H7 (cell line): Measurements from ENCODE around the gene MICA. TPM values are rescaled to one million over a fixed set of nuclear protein-coding genes. Genes with fewer than 3 reads are reported as not detected.

Experiments used
- DNase-seq: peaks from one replicate; pipeline ENCODE4 v3.0.0; 2012
- H3K27me3 ChIP-seq: 2 replicates; pipeline ENCODE4 v1.6.0; 2011; ENCODE audit warnings: mild to moderate bottlenecking, low read length; ENCODE audit not compliant: control insufficient read depth, insufficient read depth
- H3K36me3 ChIP-seq: replicated peaks from 2 replicates; pipeline ENCODE4 v1.5.1; 2011; ENCODE audit warnings: low read length; ENCODE audit not compliant: control insufficient read depth, insufficient read depth
- H3K4me3 ChIP-seq: 2 replicates; pipeline ENCODE4 v1.5.1; 2011; ENCODE audit warnings: low read depth, mild to moderate bottlenecking, control low read depth, low read length, moderate library complexity; ENCODE audit not compliant: insufficient read depth
- total RNA-seq: library from RNA; depleted of rRNA; stranded (reverse); fragments of >200 nt; shearing (Covaris generic); gene quantifications from 2 replicates; pipeline ENCODE4 v1.2.3, GENCODE V29; 2014; rRNA removed

Gene MICA
- 12.0 and 14.7 TPM in 2 replicates for total RNA-seq

GRCh38 chr6:31403283-31404060 is at the start of gene MICA:
Gene MICA, plus strand, starts transcription at chr6:31403595. Its CDS starts 38 bp downstream, at chr6:31403633.
- peak; percentile 96 for DNase-seq
- Histone ChIP-seq H3K4me3 (peak within 1 kb of the TSS; percentile 65), H3K36me3 (no peaks in the 10 kb centered on the region)

GRCh38 chr6:31354158-31354863 is 49.1 kb upstream of the MICA start:
- no peak overlapping the region for H3K4me3 ChIP-seq
- DNase-seq = no peak
- no peaks in the 10 kb centered on the region; the same call in 1 of the 2 replicates for H3K36me3 ChIP-seq
- H3K27me3 ChIP-seq = peaks cover 51% of the 10 kb centered on the region

More at GRCh38 chr6:31403283-31404060, at the start of gene MICA:
- peaks cover 6% of the 10 kb centered on the region; the same call in 1 of the 2 replicates for H3K27me3 ChIP-seq

- no peak for DNase-seq
- H3K4me3 ChIP-seq = no peak overlapping the region
- H3K27me3 ChIP-seq = peaks cover 56% of the 10 kb centered on the region
- no peaks in the 10 kb centered on the region; the same call in 1 of the 2 replicates for H3K36me3 ChIP-seq
Measured at GRCh38 chr6:31354864-31355582, 48.4 kb upstream of the MICA start.

GRCh38 chr6:31355583-31355948 is 47.8 kb upstream of the MICA start:
- DNase-seq = no peak
- Histone ChIP-seq H3K27me3 (peaks cover 56% of the 10 kb centered on the region), H3K36me3 (no peaks in the 10 kb centered on the region; the same call in 1 of the 2 replicates), H3K4me3 (no peak overlapping the region)

GRCh38 chr6:31356216-31356945 is 47.0 kb upstream of the MICA start:
- peak; percentile 77 for DNase-seq
- Histone ChIP-seq H3K4me3 (peak overlapping the region; percentile 50), H3K27me3 (peaks cover 56% of the 10 kb centered on the region), H3K36me3 (no peaks in the 10 kb centered on the region; the same call in 1 of the 2 replicates)

- Histone ChIP-seq H3K27me3 (peaks cover 56% of the 10 kb centered on the region), H3K4me3 (peak within 1 kb of the TSS; percentile 50), H3K36me3 (no peaks in the 10 kb centered on the region; the same call in 1 of the 2 replicates)
- peak; percentile 76 for DNase-seq
Measured at GRCh38 chr6:31356946-31357466, 46.4 kb upstream of the MICA start, which contains the start of gene HLA-B. Gene HLA-B, minus strand, starts transcription at chr6:31357179. Its CDS starts 21 bp downstream, at chr6:31357158.

- DNase-seq = no peak
- H3K4me3 ChIP-seq = no peak overlapping the region
- no peaks in the 10 kb centered on the region; the same call in 1 of the 2 replicates for H3K36me3 ChIP-seq
- H3K27me3 ChIP-seq = peaks cover 56% of the 10 kb centered on the region
Measured at GRCh38 chr6:31357886-31358285, 45.5 kb upstream of the MICA start.

- H3K4me3 ChIP-seq = no peak overlapping the region
- H3K36me3 ChIP-seq = no peaks in the 10 kb centered on the region; the same call in 1 of the 2 replicates
- peaks cover 56% of the 10 kb centered on the region for H3K27me3 ChIP-seq
- no peak for DNase-seq
Measured at GRCh38 chr6:31358302-31358701, 45.1 kb upstream of the MICA start.

GRCh38 chr6:31359581-31359980 is 43.8 kb upstream of the MICA start:
- Histone ChIP-seq H3K36me3 (no peaks in the 10 kb centered on the region; the same call in 1 of the 2 replicates), H3K27me3 (peaks cover 48% of the 10 kb centered on the region), H3K4me3 (no peak overlapping the region)
- DNase-seq = no peak

GRCh38 chr6:31362751-31363150 is 40.6 kb upstream of the MICA start:
- no peak for DNase-seq
- Histone ChIP-seq H3K36me3 (no peaks in the 10 kb centered on the region), H3K27me3 (peaks cover 27% of the 10 kb centered on the region), H3K4me3 (no peak overlapping the region)

GRCh38 chr6:31363811-31364210 is 39.6 kb upstream of the MICA start:
- Histone ChIP-seq H3K27me3 (peaks cover 18% of the 10 kb centered on the region), H3K4me3 (no peak overlapping the region), H3K36me3 (no peaks in the 10 kb centered on the region)
- no peak for DNase-seq

- DNase-seq = no peak
- H3K4me3 ChIP-seq = no peak overlapping the region
- no peaks in the 10 kb centered on the region for H3K36me3 ChIP-seq
- H3K27me3 ChIP-seq = peaks cover 9% of the 10 kb centered on the region; the same call in 1 of the 2 replicates
Measured at GRCh38 chr6:31365864-31366263, 37.5 kb upstream of the MICA start.

GRCh38 chr6:31366693-31367470 is 36.5 kb upstream of the MICA start:
- peak overlapping the region; percentile 4; the same call in 1 of the 2 replicates for H3K4me3 ChIP-seq
- H3K36me3 ChIP-seq = no peaks in the 10 kb centered on the region
- peaks cover 9% of the 10 kb centered on the region; the same call in 1 of the 2 replicates for H3K27me3 ChIP-seq
- DNase-seq = peak; percentile 87
